Caco-2 (cell line): ENCODE data around the gene TSHZ2. TPM values are rescaled to one million over a fixed set of nuclear protein-coding genes. Genes with fewer than 3 reads are reported as not detected.

Source experiments
- BruUV-seq: library from RNA; stranded (reverse); fragments of 400-500 nt; replicated peaks from 2 replicates; lab custom pipeline; 2021; lab: Mats Ljungman, UMichigan
- CTCF ChIA-PET: fragments of 300-600 bp; sonication (Branson Sonifier 250); formaldehyde crosslinking; loops from one replicate; lab custom pipeline; 2022; ENCODE audit warnings: antibody characterized with exemption; lab: Charles Lee
- POLR2A ChIA-PET: fragments of 300-600 bp; sonication (Branson Sonifier 250); formaldehyde crosslinking; loops from one replicate; lab custom pipeline; 2022; ENCODE audit warnings: antibody characterized with exemption; lab: Charles Lee
- DNase-seq, 2 experiments: peaks; one replicate each; pipeline versions ENCODE4 v3.0.0 to v3.0.0-alpha.2; 2020 to 2022
- H3K27me3 ChIP-seq: replicated peaks from 2 replicates; pipeline ENCODE4 v1.6.0; 2011; ENCODE audit warnings: low read length; ENCODE audit not compliant: control insufficient read depth, insufficient read depth
- H3K36me3 ChIP-seq: 2 replicates; pipeline ENCODE4 v1.5.1; 2011; ENCODE audit warnings: low read length; ENCODE audit not compliant: control insufficient read depth, insufficient read depth
- H3K4me1 ChIP-seq: fragments of 250-450 bp; sonication (Bioruptor Pico); 2 replicates; pipeline ENCODE4 v1.5.1; 2020; ENCODE audit warnings: mild to moderate bottlenecking
- H3K4me3 ChIP-seq: 2 replicates; pipeline ENCODE4 v1.5.1; 2011; ENCODE audit warnings: low read depth, mild to moderate bottlenecking, control low read depth, low read length
- H3K9me3 ChIP-seq: fragments of 250-450 bp; sonication (Bioruptor Pico); 2 replicates; pipeline ENCODE4 v1.5.1; 2020; ENCODE audit warnings: mild to moderate bottlenecking, moderate library complexity
- H3K27ac Mint-ChIP-seq: one replicate; pipeline ENCODE4 v1.8.0; 2022; ENCODE audit warnings: mixed read lengths; ENCODE audit not compliant: unreplicated experiment
- H3K27me3 Mint-ChIP-seq: one replicate; pipeline ENCODE4 v1.8.0; 2022; ENCODE audit warnings: mixed read lengths; ENCODE audit not compliant: insufficient read depth, unreplicated experiment
- H3K36me3 Mint-ChIP-seq: one replicate; pipeline ENCODE4 v1.8.0; 2022; ENCODE audit warnings: mild to moderate bottlenecking, mixed read lengths; ENCODE audit not compliant: insufficient read depth, unreplicated experiment
- H3K4me1 Mint-ChIP-seq: one replicate; pipeline ENCODE4 v1.8.0; 2022; ENCODE audit warnings: low read depth, mixed read lengths; ENCODE audit not compliant: unreplicated experiment
- H3K4me3 Mint-ChIP-seq: one replicate; pipeline ENCODE4 v1.8.0; 2022; ENCODE audit warnings: mild to moderate bottlenecking, moderate library complexity, mixed read lengths; ENCODE audit not compliant: unreplicated experiment
- H3K9me3 Mint-ChIP-seq: one replicate; pipeline ENCODE4 v1.8.0; 2022; ENCODE audit warnings: mixed read lengths; ENCODE audit not compliant: unreplicated experiment
- intact Hi-C: fragments of 100-400 bp; cut with micrococcal nuclease; formaldehyde crosslinking; loops from one replicate; pipeline ENCODE4 v1.10.0; 2022; ENCODE audit not compliant: unreplicated experiment
- total RNA-seq: library from RNA; stranded (reverse); gene quantifications from 2 replicates; pipeline ENCODE4 v1.2.3, GENCODE V29; 2022
- TF ChIP-seq, protein P1 (sequence below), 2 experiments: fragments of 200-600 bp in 1 of 2; IDR thresholded peaks; 1 replicate in 1 of 2; 2 replicates in 1 of 2; pipeline versions ENCODE4 v1.5.1 to v1.8.0; 2011 to 2022; ENCODE audit warnings: antibody characterized with exemption in 1 of 2, control low read depth in 1 of 2, inconsistent platforms in 1 of 2, low read depth in 1 of 2, low read length in 1 of 2, mild to moderate bottlenecking in 1 of 2, moderate library complexity in 1 of 2; ENCODE audit not compliant: insufficient read depth in 1 of 2, severe bottlenecking in 1 of 2, unreplicated experiment in 1 of 2

TSHZ2 gene
- total RNA-seq, 1 experiment from 2014 or later = 0.07 TPM

DNA sequence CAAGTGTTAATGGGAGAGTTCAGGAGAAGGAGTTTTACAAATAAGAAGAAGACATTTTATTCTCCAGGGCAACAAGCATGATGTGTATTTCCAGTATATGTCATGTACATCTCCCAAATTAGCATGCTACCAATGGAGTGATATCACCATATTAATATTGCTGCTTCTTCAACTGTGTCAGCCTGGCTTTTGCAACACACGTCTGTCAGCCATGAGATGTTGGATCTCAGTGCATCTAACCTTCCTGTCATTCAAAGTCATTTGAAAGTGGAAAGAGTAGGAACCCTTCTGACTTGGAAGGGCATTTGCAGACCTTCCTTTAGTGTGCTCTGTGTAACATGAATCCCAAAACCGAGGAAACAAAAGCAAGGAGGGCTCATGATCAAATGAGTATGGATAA is 337.4 kb downstream of the TSHZ2 start:
- H3K27me3 Mint-ChIP-seq = peaks cover 22% of the 10 kb centered on the region
- H3K9me3 Mint-ChIP-seq = no peaks in the 10 kb centered on the region
- no peak for DNase-seq
- BruUV-seq = no TSS peak
- ChIA-PET POLR2A (no interaction called here), CTCF (no interaction called here)
- Histone ChIP-seq H3K9me3 (no peaks in the 10 kb centered on the region), H3K27me3 (no peaks in the 10 kb centered on the region), H3K4me1 (no peaks in the 10 kb centered on the region), H3K4me3 (no peak overlapping the region), H3K36me3 (no peaks in the 10 kb centered on the region)
- H3K36me3 Mint-ChIP-seq = no peaks in the 10 kb centered on the region
- intact Hi-C loops = no loop called here
- TF ChIP-seq, protein P1, sequence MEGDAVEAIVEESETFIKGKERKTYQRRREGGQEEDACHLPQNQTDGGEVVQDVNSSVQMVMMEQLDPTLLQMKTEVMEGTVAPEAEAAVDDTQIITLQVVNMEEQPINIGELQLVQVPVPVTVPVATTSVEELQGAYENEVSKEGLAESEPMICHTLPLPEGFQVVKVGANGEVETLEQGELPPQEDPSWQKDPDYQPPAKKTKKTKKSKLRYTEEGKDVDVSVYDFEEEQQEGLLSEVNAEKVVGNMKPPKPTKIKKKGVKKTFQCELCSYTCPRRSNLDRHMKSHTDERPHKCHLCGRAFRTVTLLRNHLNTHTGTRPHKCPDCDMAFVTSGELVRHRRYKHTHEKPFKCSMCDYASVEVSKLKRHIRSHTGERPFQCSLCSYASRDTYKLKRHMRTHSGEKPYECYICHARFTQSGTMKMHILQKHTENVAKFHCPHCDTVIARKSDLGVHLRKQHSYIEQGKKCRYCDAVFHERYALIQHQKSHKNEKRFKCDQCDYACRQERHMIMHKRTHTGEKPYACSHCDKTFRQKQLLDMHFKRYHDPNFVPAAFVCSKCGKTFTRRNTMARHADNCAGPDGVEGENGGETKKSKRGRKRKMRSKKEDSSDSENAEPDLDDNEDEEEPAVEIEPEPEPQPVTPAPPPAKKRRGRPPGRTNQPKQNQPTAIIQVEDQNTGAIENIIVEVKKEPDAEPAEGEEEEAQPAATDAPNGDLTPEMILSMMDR (IDR thresholded peaks at IDR 0.05; ENCODE audit: insufficient read depth in 1 of 2, low read depth in 1 of 2, low read length in 1 of 2, severe bottlenecking in 1 of 2, unreplicated experiment in 1 of 2) = no peak
- H3K27ac Mint-ChIP-seq = no peak overlapping the region
- H3K4me1 Mint-ChIP-seq = no peaks in the 10 kb centered on the region
- H3K4me3 Mint-ChIP-seq = no peak overlapping the region

DNA sequence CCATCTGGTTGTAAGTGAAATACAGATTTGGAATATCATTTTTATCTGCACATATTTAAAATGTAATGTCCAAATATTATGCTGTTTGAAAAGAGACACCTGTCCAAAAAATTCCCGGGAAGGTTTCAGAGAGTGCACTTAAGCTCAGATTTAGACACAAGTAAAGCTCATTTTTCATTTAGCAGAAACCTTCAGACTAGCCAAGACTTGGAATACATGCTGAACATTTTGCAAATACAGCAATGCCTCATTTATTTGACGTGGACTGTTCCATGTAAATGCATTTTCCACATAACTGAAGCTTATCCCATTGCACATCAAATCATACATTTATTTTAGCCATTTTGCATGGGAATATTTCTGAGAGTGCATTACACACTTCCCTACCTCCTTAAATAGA is 340.8 kb downstream of the TSHZ2 start:
- Mint-ChIP-seq H3K9me3 (no peaks in the 10 kb centered on the region), H3K27ac (no peak overlapping the region), H3K4me1 (no peaks in the 10 kb centered on the region), H3K36me3 (no peaks in the 10 kb centered on the region), H3K4me3 (no peak overlapping the region), H3K27me3 (peaks cover 16% of the 10 kb centered on the region)
- no peak for DNase-seq
- Histone ChIP-seq H3K9me3 (no peaks in the 10 kb centered on the region), H3K27me3 (no peaks in the 10 kb centered on the region), H3K4me3 (no peak overlapping the region), H3K4me1 (no peaks in the 10 kb centered on the region), H3K36me3 (no peaks in the 10 kb centered on the region)
- no TSS peak for BruUV-seq
- intact Hi-C loops = no loop called here
- ChIA-PET POLR2A (no interaction called here), CTCF (no interaction called here)
- TF ChIP-seq, protein P1 (IDR thresholded peaks at IDR 0.05; ENCODE audit: insufficient read depth in 1 of 2, low read depth in 1 of 2, low read length in 1 of 2, severe bottlenecking in 1 of 2, unreplicated experiment in 1 of 2) = no peak

DNA sequence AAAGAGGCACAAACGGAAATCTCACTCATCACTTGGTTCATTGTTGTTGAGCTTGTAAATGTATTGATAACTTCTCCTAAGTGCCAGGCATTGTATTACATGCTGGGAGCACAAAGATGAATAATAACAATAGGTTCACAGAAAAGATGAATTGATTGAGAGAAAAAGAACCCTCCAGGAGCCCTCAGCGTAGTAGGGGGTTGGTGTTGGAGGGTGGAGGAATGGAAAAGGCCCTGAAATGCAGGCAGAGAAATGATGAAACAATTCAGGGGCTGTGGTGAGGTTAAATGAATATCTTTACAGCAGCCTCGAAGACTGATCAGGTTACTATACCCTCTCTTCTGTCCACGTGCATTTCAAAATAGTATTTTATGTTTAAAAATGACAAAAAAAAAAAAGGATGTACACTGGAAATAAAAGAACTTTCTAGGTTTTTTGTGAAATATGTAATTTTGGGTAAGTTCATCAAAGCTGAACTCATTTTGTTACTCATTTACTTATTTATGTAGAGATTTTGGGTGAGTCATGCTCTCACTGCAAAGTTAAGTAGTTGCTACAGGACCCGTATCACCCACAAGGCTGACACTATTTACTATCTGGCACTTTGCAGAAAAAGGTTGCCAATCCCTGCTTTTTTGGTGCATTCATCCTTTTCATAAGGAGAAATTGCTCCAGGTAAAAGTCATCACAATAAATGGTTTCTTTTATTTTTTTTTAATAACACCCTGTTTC is 344.2 kb downstream of the TSHZ2 start:
- TF ChIP-seq, protein P1 (IDR thresholded peaks at IDR 0.05; ENCODE audit: insufficient read depth in 1 of 2, low read depth in 1 of 2, low read length in 1 of 2, severe bottlenecking in 1 of 2, unreplicated experiment in 1 of 2) = no peak
- H3K9me3 Mint-ChIP-seq = no peaks in the 10 kb centered on the region
- peaks cover 11% of the 10 kb centered on the region for H3K27me3 Mint-ChIP-seq
- H3K4me3 Mint-ChIP-seq = no peak overlapping the region
- Histone ChIP-seq H3K4me3 (no peak overlapping the region), H3K36me3 (no peaks in the 10 kb centered on the region), H3K9me3 (no peaks in the 10 kb centered on the region), H3K4me1 (no peaks in the 10 kb centered on the region), H3K27me3 (no peaks in the 10 kb centered on the region)
- BruUV-seq = no TSS peak
- intact Hi-C loops = no loop called here
- no peaks in the 10 kb centered on the region for H3K4me1 Mint-ChIP-seq
- no peak for DNase-seq
- no peaks in the 10 kb centered on the region for H3K36me3 Mint-ChIP-seq
- POLR2A ChIA-PET = no interaction called here
- H3K27ac Mint-ChIP-seq = no peak overlapping the region
- CTCF ChIA-PET = interaction anchor here (1.2 kb wide), 1 partner anchor 14 kb away, joined by 3 read pairs; no protein-coding TSS in a partner anchor
